CD8-positive, alpha-beta memory T cell (primary cell): ENCODE measurements around the gene BCKDHA. TPM values are rescaled to one million over a fixed set of nuclear protein-coding genes. Genes with fewer than 3 reads are reported as not detected.
A peak's percentile ranks its signal among the peaks of the same experiment; 100 is the strongest.

Experiments used
- CTCF ChIA-PET: fragments of 350-600 bp; sonication (Branson Sonifier 250); formaldehyde crosslinking; loops from one replicate; lab custom pipeline; 2021; ENCODE audit warnings: antibody characterized with exemption; lab: Charles Lee
- POLR2A ChIA-PET: fragments of 350-600 bp; sonication (Branson Sonifier 250); formaldehyde crosslinking; loops from one replicate; lab custom pipeline; 2021; ENCODE audit warnings: antibody characterized with exemption; lab: Charles Lee
- DNase-seq, 5 donors: peaks; one replicate each; pipeline versions ENCODE4 v3.0.0 to v3.0.0-alpha.2; 2020 to 2022; ENCODE audit warnings: mixed read lengths in 1 of 5
- H3K27ac ChIP-seq: one replicate; pipeline ENCODE4 v1.7.0; 2013; ENCODE audit warnings: low read depth, mild to moderate bottlenecking, low read length, moderate library complexity
- H3K27me3 ChIP-seq: 2 replicates; pipeline ENCODE4 v1.7.0; 2013; ENCODE audit warnings: low read length, mild to moderate bottlenecking; ENCODE audit not compliant: insufficient read depth, poor library complexity, severe bottlenecking
- H3K36me3 ChIP-seq: 2 replicates; pipeline ENCODE4 v1.7.0; 2013; ENCODE audit warnings: mild to moderate bottlenecking, low read length, moderate library complexity; ENCODE audit not compliant: insufficient read depth
- H3K4me1 ChIP-seq: 2 replicates; pipeline ENCODE4 v1.7.0; 2013; ENCODE audit warnings: mild to moderate bottlenecking, low read length, moderate library complexity; ENCODE audit not compliant: insufficient read depth
- H3K4me3 ChIP-seq: 2 replicates; pipeline ENCODE4 v1.7.0; 2013; ENCODE audit warnings: mild to moderate bottlenecking, low read length
- H3K9me3 ChIP-seq: 2 replicates; pipeline ENCODE4 v1.7.0; 2013; ENCODE audit warnings: mild to moderate bottlenecking, low read length
- H3K27ac Mint-ChIP-seq, 8 donors: one replicate each; pipeline ENCODE4 v1.8.0; 2020 to 2021; ENCODE audit warnings: mixed read lengths in 8 of 8, mild to moderate bottlenecking in 6 of 8, inconsistent platforms in 3 of 8, moderate library complexity in 3 of 8
- H3K27me3 Mint-ChIP-seq, 2 donors: one replicate each; pipeline ENCODE4 v1.8.0; 2020 to 2021; ENCODE audit warnings: mixed read lengths in 2 of 2, mild to moderate bottlenecking in 1 of 2, moderate library complexity in 1 of 2
- H3K36me3 Mint-ChIP-seq, 3 donors: one replicate each; pipeline ENCODE4 v1.8.0; 2020 to 2021; ENCODE audit warnings: mixed read lengths in 3 of 3, inconsistent platforms in 1 of 3, mild to moderate bottlenecking in 1 of 3
- H3K4me1 Mint-ChIP-seq, 3 donors: one replicate each; pipeline ENCODE4 v1.8.0; 2020 to 2021; ENCODE audit warnings: mixed read lengths in 3 of 3, inconsistent platforms in 1 of 3, mild to moderate bottlenecking in 1 of 3
- H3K4me3 Mint-ChIP-seq, 7 donors: one replicate each; pipeline ENCODE4 v1.8.0; 2020 to 2021; ENCODE audit warnings: mixed read lengths in 7 of 7, mild to moderate bottlenecking in 6 of 7, moderate library complexity in 4 of 7, inconsistent platforms in 2 of 7
- H3K9me3 Mint-ChIP-seq, 5 donors: one replicate each; pipeline ENCODE4 v1.8.0; 2020 to 2022; ENCODE audit warnings: mixed read lengths in 5 of 5, mild to moderate bottlenecking in 3 of 5, moderate library complexity in 2 of 5, inconsistent platforms in 1 of 5
- polyA plus RNA-seq: library from polyadenylated mRNA; unstranded; fragments of 300-500 nt; fragmentation: Illumina TruSeq; gene quantifications from one replicate; pipeline ENCODE4 v1.2.3, GENCODE V29; 2021
- total RNA-seq, 2 experiments: library from RNA; stranded (reverse); gene quantifications; one replicate each; pipeline ENCODE4 v1.2.3, GENCODE V29; 2021

Gene BCKDHA
- total RNA-seq (10 to 100 TPM; 18.5 to 23.5 TPM), polyA plus RNA-seq (52.1 TPM)

GRCh38 chr19:41397086-41398049, at the start of gene BCKDHA, which contains the start of gene EXOSC5:
Gene BCKDHA, plus strand, starts transcription at chr19:41397818. Its CDS starts 10 bp downstream, at chr19:41397828.
Gene EXOSC5, minus strand, starts transcription at chr19:41397359. Its CDS starts 31 bp downstream, at chr19:41397328.
- Histone ChIP-seq H3K9me3 (no peaks in the 10 kb centered on the region), H3K36me3 (peaks cover 6% of the 10 kb centered on the region), H3K4me3 (peak within 1 kb of the TSS; percentile 99), H3K27ac (peak within 1 kb of the TSS; percentile 91), H3K4me1 (peaks cover 27% of the 10 kb centered on the region), H3K27me3 (no peaks in the 10 kb centered on the region)
- H3K27me3 Mint-ChIP-seq, result no peaks in the 10 kb centered on the region
- DNase-seq, result peak; percentile 99 to 100 (median 99)
- no peaks in the 10 kb centered on the region for H3K9me3 Mint-ChIP-seq
- peak within 1 kb of the TSS; percentile 96 to 100 (median 100) for H3K27ac Mint-ChIP-seq
- H3K4me3 Mint-ChIP-seq, result peak within 1 kb of the TSS; percentile 87 to 98 (median 97)
- H3K4me1 Mint-ChIP-seq, result peaks cover 46 to 57% (median 49%) of the 10 kb centered on the region in 3 donors
- peaks cover 0 to 29% (median 0%) of the 10 kb centered on the region in 3 donors for H3K36me3 Mint-ChIP-seq
- ChIA-PET CTCF (no interaction called here), POLR2A (no interaction called here)

- H3K27ac Mint-ChIP-seq, result peak overlapping the region; percentile 93 to 100 (median 99)
- peak overlapping the region; percentile 95 for H3K27ac ChIP-seq
- DNase-seq, result no peak
- H3K9me3 ChIP-seq, result no peaks in the 10 kb centered on the region
- peaks cover 8 to 56% (median 12%) of the 10 kb centered on the region in 3 donors for H3K36me3 Mint-ChIP-seq
- H3K4me1 ChIP-seq, result peaks cover 56% of the 10 kb centered on the region
- H3K9me3 Mint-ChIP-seq, result peaks cover 0 to 4% (median 0%) of the 10 kb centered on the region in 5 donors
- H3K4me3 ChIP-seq, result peak overlapping the region; percentile 97
- peak overlapping the region; percentile 93 to 100 (median 100) for H3K4me3 Mint-ChIP-seq
- H3K4me1 Mint-ChIP-seq, result peaks cover 39 to 54% (median 54%) of the 10 kb centered on the region in 3 donors
- peaks cover 16% of the 10 kb centered on the region for H3K36me3 ChIP-seq
- H3K27me3 Mint-ChIP-seq, result peaks cover 0 to 12% of the 10 kb centered on the region in 2 donors
- no peaks in the 10 kb centered on the region for H3K27me3 ChIP-seq
- CTCF ChIA-PET, result interaction anchor here (0.9 to 5.6 kb wide), 12 partner anchors 10 to 147 kb away, joined by 3 to 63 read pairs (median 8); partner anchors contain the start of genes B9D2, DMAC2 and HNRNPUL1
- POLR2A ChIA-PET, result interaction anchor here (0.6 to 9.4 kb wide), 10 partner anchors 9 to 1959 kb away, joined by 3 to 111 read pairs (median 12); partner anchors contain the start of genes B9D2, CCDC97 and HNRNPUL1
These were observed 46.8 kb upstream of the BCKDHA start for GRCh38 chr19:41350735-41351338.

GRCh38 chr19:41351339-41352245, 46.0 kb upstream of the BCKDHA start:
- Mint-ChIP-seq H3K36me3 (peaks cover 8 to 49% (median 9%) of the 10 kb centered on the region in 3 donors), H3K4me1 (peaks cover 43 to 57% (median 56%) of the 10 kb centered on the region in 3 donors), H3K4me3 (peak overlapping the region; percentile 93 to 100 (median 100)), H3K27me3 (peaks cover 0 to 12% of the 10 kb centered on the region in 2 donors), H3K9me3 (peaks cover 0 to 4% (median 0%) of the 10 kb centered on the region in 5 donors), H3K27ac (peak overlapping the region; percentile 93 to 100 (median 99))
- POLR2A ChIA-PET, result interaction anchor here (0.6 to 9.4 kb wide), 11 partner anchors 9 to 1069 kb away, joined by 3 to 111 read pairs (median 6); partner anchors contain the start of genes B9D2, CCDC97 and HNRNPUL1
- Histone ChIP-seq H3K4me3 (peak overlapping the region; percentile 97), H3K4me1 (peaks cover 57% of the 10 kb centered on the region), H3K36me3 (peaks cover 10% of the 10 kb centered on the region), H3K9me3 (no peaks in the 10 kb centered on the region), H3K27me3 (no peaks in the 10 kb centered on the region), H3K27ac (peak overlapping the region; percentile 95)
- peak; percentile 85 to 94 (median 90) for DNase-seq
- CTCF ChIA-PET, result interaction anchor here (0.6 to 5.6 kb wide), 18 partner anchors 9 to 147 kb away, joined by 3 to 63 read pairs (median 6); partner anchors contain the start of genes B9D2, DMAC2 and HNRNPUL1

- Histone ChIP-seq H3K4me3 (peak overlapping the region; percentile 97), H3K36me3 (peaks cover 7% of the 10 kb centered on the region), H3K27me3 (no peaks in the 10 kb centered on the region), H3K9me3 (no peaks in the 10 kb centered on the region), H3K4me1 (peaks cover 63% of the 10 kb centered on the region), H3K27ac (peak overlapping the region; percentile 95)
- peaks cover 48 to 62% (median 60%) of the 10 kb centered on the region in 3 donors for H3K4me1 Mint-ChIP-seq
- H3K4me3 Mint-ChIP-seq, result peak overlapping the region; percentile 93 to 100 (median 100)
- H3K27me3 Mint-ChIP-seq, result peaks cover 0 to 12% of the 10 kb centered on the region in 2 donors
- H3K27ac Mint-ChIP-seq, result peak overlapping the region; percentile 93 to 100 (median 99)
- H3K36me3 Mint-ChIP-seq, result peaks cover 8 to 45% (median 9%) of the 10 kb centered on the region in 3 donors
- no peak for DNase-seq
- peaks cover 0 to 4% (median 0%) of the 10 kb centered on the region in 5 donors for H3K9me3 Mint-ChIP-seq
- CTCF ChIA-PET, result interaction anchor here (0.6 to 5.6 kb wide), 19 partner anchors 8 to 148 kb away, joined by 3 to 63 read pairs (median 5); partner anchors contain the start of genes B9D2, DMAC2 and HNRNPUL1
- POLR2A ChIA-PET, result interaction anchor here (0.9 to 9.4 kb wide), 9 partner anchors 8 to 689 kb away, joined by 3 to 111 read pairs (median 16); partner anchors contain the start of genes B9D2, CCDC97 and HNRNPUL1
These were observed 45.4 kb upstream of the BCKDHA start for GRCh38 chr19:41352279-41352608.

- Histone ChIP-seq H3K9me3 (no peaks in the 10 kb centered on the region), H3K27ac (peak overlapping the region; percentile 95), H3K4me1 (peaks cover 68% of the 10 kb centered on the region), H3K4me3 (peak overlapping the region; percentile 97), H3K27me3 (no peaks in the 10 kb centered on the region), H3K36me3 (peaks cover 4% of the 10 kb centered on the region)
- Mint-ChIP-seq H3K4me3 (peak overlapping the region; percentile 93 to 100 (median 100)), H3K9me3 (peaks cover 0 to 4% (median 0%) of the 10 kb centered on the region in 5 donors), H3K4me1 (peaks cover 51 to 67% (median 63%) of the 10 kb centered on the region in 3 donors), H3K27me3 (peaks cover 0 to 12% of the 10 kb centered on the region in 2 donors), H3K36me3 (peaks cover 8 to 42% (median 9%) of the 10 kb centered on the region in 3 donors), H3K27ac (peak overlapping the region; percentile 93 to 100 (median 99))
- ChIA-PET CTCF (interaction anchor here (0.6 to 5.6 kb wide), 15 partner anchors 11 to 149 kb away, joined by 3 to 63 read pairs (median 7); partner anchors contain the start of genes B9D2, DMAC2 and HNRNPUL1), POLR2A (interaction anchor here (0.9 to 9.4 kb wide), 9 partner anchors 9 to 690 kb away, joined by 3 to 111 read pairs (median 16); partner anchors contain the start of genes B9D2, CCDC97 and HNRNPUL1)
- DNase-seq, result peak; percentile 69 to 86 (median 78)
These were observed 44.8 kb upstream of the BCKDHA start for GRCh38 chr19:41352609-41353465.
